HG03342 (cell line): Measurements from ENCODE around the gene NKAIN1.

Experiments
- ATAC-seq: cut with Tn5 transposase; IDR thresholded peaks from one replicate; pipeline ENCODE4 v1.9.1; 2021; ENCODE audit warnings: mild to moderate bottlenecking, moderate library complexity; ENCODE audit not compliant: unreplicated experiment

The NKAIN1 gene

GRCh38 chr1:31234123-31234708 lies 5.5 kb downstream of the NKAIN1 start:
- no peak for ATAC-seq

DNA sequence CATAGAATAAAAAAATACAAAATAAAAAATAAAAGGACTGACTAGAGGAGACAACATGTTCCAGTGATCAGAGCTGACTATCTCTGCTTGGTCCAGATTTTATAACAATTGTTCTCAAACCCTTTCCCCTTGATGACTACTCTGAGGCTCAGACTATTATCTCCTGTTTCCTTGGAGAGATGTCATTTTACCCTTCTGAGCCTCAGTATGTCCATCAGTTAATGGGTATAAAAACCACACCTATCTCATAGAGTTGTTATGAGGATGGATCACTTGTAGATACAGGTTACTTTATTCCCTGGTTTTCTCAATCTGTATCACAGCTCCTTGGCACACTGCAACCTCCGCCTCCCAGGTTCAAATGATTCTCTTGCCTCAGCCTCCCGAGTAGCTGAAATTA lies 7.0 kb downstream of the NKAIN1 start:
- no peak for ATAC-seq

DNA sequence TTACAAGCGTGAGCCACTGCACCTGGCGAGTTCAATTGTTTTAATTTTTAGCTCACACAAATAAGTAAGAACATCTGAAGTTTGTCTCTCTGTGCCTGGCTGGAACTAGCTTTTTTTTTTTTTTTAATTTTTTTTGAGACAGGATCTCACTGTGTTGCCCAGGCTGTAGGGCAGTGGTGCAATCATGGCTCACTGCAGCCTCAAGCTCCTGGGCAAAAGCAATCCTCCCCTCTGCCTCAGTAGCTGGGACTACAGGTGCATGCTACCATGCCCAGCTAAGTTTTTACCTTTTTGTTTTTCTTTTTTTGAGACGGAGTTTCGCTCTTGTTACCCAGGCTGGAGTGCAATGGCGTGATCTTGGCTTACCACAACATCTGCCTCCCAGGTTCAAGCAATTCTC lies 7.9 kb downstream of the NKAIN1 start:
- ATAC-seq: no peak

DNA sequence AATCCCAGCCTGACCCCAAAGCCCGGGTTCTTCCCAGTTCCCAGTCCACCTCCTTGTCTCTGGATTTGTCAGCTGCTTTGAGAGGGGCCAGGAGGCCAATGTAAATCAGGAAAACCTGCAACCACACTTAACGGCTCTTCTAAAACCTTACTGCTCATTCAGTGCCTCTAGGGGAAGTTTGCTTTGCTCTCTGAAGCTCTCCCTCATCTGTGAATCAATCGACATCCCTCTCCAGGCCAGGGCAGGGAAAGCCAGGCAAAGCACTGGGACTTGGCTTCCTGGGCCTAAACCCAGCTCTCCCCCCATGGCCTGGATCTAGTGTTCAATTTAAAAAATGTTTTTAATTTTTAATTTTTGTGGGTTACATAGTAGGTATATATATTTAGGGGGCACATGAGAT lies 9.3 kb downstream of the NKAIN1 start:
- ATAC-seq: no peak

- ATAC-seq: no peak
Observed at GRCh38 chr1:31228986-31229385, 10.7 kb downstream of the NKAIN1 start.

DNA sequence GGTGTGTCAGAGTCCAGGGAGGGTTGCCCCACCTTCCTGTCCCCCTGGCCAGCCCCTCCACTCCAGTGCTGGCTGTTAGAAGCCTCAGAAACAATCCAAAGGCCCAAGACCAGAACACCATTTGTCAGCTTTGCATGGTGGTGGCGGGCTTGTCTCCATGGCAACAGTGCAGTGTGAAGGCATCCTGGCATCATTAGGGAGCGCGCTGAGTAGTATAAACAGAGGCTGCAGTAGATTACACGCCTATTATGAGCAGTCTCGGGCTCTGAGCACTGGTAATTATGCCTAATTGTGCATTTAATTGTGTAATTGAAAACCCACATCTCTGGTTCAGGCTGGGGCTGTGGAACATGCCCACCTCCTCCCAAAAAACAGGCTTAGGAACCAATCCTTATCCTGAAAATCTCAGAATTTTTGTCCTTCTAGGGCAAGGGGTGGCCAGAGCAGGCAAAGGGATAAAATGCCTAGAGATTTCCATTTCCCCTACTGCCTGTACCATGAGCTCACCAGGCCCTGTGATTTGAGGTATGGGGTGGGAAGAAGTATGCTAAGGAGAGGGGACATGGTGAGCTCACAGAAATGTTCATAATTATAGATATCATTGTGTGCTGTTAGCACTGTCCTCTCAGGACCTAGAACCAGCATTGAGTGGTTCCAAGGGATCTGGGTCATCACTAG lies 11.7 kb downstream of the NKAIN1 start:
- no peak for ATAC-seq

GRCh38 chr1:31224068-31224467 lies 15.6 kb downstream of the NKAIN1 start:
- ATAC-seq: no peak

GRCh38 chr1:31222176-31222575 lies 17.5 kb downstream of the NKAIN1 start:
- ATAC-seq: no peak

GRCh38 chr1:31221072-31221471 lies 18.6 kb downstream of the NKAIN1 start:
- no peak for ATAC-seq

GRCh38 chr1:31219489-31219888 lies 20.2 kb downstream of the NKAIN1 start:
- ATAC-seq: no peak

DNA sequence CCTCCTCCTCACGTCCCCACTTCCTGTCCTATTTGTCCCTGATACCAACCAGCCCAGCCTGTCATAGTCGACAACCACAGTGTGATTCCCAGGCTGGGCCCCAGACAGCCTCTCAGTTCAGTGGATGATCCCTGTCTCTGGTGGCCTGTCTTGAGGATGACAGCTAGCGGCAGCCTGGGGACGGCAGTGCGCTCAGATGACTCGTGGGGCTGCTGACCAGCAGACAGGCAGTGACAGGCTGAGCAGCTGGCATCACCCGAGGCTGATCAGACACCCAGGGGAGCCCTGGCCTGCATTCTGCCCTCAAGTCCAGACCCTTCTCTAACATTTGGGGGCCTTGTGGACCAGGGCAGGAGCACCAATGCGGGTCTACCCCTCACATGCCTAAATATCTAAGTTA lies 21.0 kb downstream of the NKAIN1 start:
- no peak for ATAC-seq

GRCh38 chr1:31216016-31216415 lies 23.7 kb downstream of the NKAIN1 start:
- no peak for ATAC-seq

DNA sequence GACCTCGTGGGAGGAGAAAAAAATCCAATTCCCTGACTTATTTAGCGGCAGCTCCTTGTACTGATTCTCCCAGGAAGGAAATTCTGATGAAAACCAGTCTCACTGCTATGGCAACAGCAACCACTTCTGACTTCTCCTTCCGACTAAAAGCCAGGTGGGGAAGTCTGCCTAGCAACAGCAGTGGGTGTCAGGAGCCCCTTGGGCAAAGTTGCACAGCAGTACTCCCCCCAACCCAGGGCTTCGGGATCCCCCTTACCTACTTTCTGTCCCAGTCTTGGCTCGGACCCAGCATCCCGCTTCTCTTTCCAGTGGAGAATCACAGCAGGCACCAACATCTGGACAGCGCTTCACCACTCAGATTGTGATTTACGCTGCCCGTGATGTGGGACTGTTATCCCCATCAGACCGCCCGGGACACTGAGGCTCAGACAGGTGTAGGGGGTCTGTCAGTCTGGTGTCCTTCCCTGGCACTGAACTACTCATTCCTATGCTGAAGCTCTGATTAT lies 24.6 kb downstream of the NKAIN1 start:
- ATAC-seq: no peak

- ATAC-seq: no peak
Observed at GRCh38 chr1:31214316-31215064, 25.2 kb downstream of the NKAIN1 start.

GRCh38 chr1:31208361-31208945 lies 31.2 kb downstream of the NKAIN1 start:
- no peak for ATAC-seq

DNA sequence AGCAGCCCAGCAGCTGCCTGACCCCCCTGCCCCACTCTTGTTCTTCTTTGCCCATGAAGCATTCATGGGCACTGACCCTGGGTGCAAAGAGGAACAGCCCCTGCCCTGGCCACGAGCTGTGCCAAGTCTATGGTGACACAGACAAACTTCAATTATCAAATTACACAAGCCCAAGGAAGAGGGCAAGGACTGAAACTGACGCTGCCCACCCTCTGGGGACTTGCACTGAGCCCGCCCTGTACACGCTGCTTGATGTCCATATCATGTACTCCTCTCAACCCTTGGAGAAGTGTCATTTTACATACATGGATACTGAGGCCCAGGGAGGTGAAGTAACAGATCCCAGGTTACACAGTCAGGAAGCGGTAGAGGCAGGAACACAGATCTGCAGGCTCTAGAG lies 32.1 kb downstream of the NKAIN1 start:
- ATAC-seq: no peak

- no peak for ATAC-seq
Observed at GRCh38 chr1:31207046-31207445, 32.6 kb downstream of the NKAIN1 start.

DNA sequence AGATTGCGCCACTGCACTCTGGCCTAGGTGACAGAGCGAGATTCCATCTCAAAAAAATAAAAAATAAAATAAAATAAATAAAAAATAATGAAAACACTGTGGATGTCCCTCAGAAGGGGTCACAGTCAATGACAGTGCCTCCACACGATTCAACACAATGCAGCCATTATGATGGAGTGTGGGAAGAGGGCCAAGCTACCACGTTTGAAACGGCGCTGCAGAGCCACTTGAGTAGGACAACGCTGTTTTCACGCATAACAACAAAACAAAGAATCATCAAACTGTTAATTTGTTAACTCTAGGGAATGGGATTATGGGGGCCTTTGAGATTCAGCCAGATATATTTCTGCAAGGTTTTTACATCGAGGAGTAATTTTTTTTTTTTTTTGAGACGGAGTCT lies 36.5 kb downstream of the NKAIN1 start:
- no peak for ATAC-seq

DNA sequence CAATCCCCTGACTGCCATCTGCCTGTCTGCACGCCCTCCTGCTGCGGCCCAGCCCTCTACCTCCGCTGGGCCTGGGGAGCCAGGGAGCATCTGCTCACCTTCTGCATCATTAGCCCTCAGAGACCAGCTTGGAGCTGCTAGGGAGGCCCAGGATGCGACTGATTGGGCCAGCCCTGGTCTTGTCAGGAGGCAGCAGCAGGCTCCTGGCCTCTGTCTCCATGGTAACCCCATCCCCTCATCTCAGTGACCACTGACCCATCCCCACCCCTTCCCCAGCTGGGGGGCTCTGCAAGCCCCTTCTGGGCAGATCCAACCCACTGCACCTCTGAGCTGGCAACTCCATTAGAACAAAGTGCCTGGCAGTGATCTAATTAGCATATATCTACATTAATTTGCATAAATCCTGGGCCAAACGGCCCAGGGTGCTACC lies 37.7 kb downstream of the NKAIN1 start:
- ATAC-seq: no peak

DNA sequence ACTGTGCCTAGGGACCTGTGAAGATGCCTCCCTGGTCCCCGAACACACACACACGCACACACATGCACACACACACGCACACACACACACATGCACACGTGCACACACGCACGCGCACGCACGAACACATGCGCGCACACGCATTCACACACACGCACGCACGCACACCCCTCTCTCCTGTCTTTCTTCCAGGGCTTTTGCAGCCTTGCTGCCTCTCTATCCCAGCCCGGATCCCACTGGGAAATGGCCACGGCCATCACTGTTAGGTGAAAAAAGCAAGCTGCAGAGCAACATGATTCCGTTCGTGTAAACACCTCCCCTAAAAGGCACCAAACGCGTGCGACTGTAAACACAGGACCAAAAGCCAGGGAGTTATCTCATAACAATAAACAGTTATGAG lies 39.7 kb downstream of the NKAIN1 start:
- no peak for ATAC-seq

DNA sequence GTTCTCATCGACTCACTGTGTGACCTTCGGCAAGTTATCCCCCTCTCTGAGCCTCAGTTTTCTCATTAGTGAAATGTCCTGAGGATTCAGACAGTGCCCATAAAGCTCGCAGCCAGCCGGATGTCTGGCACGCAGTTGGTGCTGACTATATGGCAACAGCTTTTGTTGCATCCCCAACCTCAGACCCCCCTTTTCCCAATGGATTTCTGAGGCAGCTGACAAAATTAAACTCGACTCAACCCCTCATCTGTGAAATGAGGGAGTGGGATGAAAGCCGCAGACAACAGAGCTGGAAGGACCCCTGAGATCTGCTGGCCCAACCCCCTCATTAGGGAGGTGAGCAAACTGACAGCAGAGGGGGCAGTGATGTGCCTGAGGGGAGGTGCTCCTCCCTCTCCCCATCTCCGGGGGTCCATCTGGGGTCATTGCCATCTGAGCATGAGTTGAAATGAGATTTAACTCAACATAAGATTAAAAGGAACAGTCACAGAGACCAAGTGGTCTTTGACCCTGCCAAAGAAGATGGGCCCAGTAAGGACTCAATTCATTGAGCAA lies 40.4 kb downstream of the NKAIN1 start:
- no peak for ATAC-seq
